ENCODE data around the gene DGCR2.

The DGCR2 gene

GRCh38 chr22:19131685-19132015 is 9.4 kb upstream of the DGCR2 start:
- TF ChIP-seq, protein P1, sequence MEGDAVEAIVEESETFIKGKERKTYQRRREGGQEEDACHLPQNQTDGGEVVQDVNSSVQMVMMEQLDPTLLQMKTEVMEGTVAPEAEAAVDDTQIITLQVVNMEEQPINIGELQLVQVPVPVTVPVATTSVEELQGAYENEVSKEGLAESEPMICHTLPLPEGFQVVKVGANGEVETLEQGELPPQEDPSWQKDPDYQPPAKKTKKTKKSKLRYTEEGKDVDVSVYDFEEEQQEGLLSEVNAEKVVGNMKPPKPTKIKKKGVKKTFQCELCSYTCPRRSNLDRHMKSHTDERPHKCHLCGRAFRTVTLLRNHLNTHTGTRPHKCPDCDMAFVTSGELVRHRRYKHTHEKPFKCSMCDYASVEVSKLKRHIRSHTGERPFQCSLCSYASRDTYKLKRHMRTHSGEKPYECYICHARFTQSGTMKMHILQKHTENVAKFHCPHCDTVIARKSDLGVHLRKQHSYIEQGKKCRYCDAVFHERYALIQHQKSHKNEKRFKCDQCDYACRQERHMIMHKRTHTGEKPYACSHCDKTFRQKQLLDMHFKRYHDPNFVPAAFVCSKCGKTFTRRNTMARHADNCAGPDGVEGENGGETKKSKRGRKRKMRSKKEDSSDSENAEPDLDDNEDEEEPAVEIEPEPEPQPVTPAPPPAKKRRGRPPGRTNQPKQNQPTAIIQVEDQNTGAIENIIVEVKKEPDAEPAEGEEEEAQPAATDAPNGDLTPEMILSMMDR (IDR thresholded peaks at IDR 0.05; ENCODE audit: low read depth, low read length), result no peak
- H3K4me3 ChIP-seq (replicated peaks in 1 of 2; ENCODE audit: low read depth in 2 of 2, low read length in 2 of 2), result no peak overlapping the region

GRCh38 chr22:19130959-19131684 is 8.9 kb upstream of the DGCR2 start, which contains the start of gene TSSK2:
TSSK2 (plus strand) TSS chr22:19131308; CDS start chr22:19131400, 92 bp downstream.
- no peak for DNase-seq (ENCODE audit: low read depth in 2 of 2)
- no peak within 1 kb of the TSS for H3K4me3 ChIP-seq (replicated peaks in 1 of 2; ENCODE audit: low read depth in 2 of 2, low read length in 2 of 2)
- TF ChIP-seq, protein P1 (IDR thresholded peaks at IDR 0.05; ENCODE audit: low read depth, low read length), result no peak

More at GRCh38 chr22:19131685-19132015, 9.4 kb upstream of the DGCR2 start:
- no peak for DNase-seq (ENCODE audit: low read depth in 2 of 2)

- no peak for DNase-seq (ENCODE audit: low read depth in 2 of 2)
- no peak overlapping the region for H3K4me3 ChIP-seq (replicated peaks in 1 of 2; ENCODE audit: low read depth in 2 of 2, low read length in 2 of 2)
- TF ChIP-seq, protein P1 (IDR thresholded peaks at IDR 0.05; ENCODE audit: low read depth, low read length), result no peak
Observed at GRCh38 chr22:19129871-19130270, 7.7 kb upstream of the DGCR2 start.

DNA sequence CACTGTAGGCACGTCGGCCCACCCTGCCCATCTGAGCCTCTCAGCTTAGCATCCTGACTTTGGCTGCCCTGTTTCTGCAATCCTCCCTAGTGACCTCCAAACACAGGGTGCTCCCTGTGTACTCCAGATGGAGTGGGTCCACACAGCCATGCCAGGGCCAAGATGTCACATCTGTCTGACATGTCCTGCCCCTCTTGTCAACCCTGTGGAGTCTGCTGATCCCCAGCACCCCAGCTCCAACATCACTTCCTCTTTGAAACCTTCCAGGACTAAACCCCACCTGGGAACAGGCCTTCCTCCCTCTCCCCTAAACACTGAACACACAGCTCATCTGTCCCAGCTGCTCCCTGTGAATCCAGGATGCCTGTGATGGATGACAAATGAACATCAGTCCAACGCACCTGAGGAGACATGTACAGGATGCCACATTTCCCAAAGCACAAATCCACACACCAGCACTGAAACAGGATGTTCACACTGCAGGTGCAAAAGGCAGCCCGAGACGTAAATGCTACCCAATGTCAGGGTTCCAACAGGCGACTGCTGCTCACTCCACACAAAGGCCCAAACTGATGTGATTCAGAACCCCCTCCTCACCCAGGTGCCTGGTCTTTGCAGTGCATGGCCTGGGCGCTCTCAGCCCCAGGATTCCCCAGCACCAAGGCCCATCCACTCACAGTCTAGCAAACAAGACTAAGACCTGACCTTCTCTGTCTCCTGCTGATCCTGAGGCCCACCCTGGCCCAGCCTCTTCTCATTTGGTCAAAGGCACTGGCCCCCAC is 6.9 kb upstream of the DGCR2 start:
- H3K4me3 ChIP-seq (replicated peaks in 1 of 2; ENCODE audit: low read depth in 2 of 2, low read length in 2 of 2), result no peak overlapping the region

DNA sequence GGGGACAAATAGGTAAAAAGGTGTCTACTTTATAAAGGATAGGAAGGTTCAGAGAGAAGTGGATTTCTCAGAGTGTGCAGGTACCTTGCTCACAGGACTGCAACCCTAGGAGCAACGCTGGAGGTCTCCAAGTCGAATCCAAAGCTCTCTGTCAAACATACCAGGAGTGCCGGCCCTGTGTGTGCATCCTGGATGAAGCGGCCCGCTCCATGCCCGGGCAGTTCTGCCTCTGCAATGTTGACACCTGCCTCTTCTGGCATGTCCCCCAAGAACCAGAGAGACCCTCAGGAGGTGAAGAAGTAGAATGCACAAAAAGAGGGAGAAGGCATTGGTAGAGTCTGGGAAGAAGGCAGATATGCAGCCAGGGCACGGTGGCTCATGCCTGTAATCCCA is 5.8 kb upstream of the DGCR2 start:
- H3K4me3 ChIP-seq (replicated peaks in 1 of 2; ENCODE audit: low read depth in 2 of 2, low read length in 2 of 2), result no peak overlapping the region
- TF ChIP-seq, protein P1 (IDR thresholded peaks at IDR 0.05; ENCODE audit: low read depth, low read length), result no peak

More for the DNA sequence above, 6.9 kb upstream of the DGCR2 start:
- no peak for DNase-seq (ENCODE audit: low read depth in 2 of 2)
- TF ChIP-seq, protein P1 (IDR thresholded peaks at IDR 0.05; ENCODE audit: low read depth, low read length), result no peak

DNA sequence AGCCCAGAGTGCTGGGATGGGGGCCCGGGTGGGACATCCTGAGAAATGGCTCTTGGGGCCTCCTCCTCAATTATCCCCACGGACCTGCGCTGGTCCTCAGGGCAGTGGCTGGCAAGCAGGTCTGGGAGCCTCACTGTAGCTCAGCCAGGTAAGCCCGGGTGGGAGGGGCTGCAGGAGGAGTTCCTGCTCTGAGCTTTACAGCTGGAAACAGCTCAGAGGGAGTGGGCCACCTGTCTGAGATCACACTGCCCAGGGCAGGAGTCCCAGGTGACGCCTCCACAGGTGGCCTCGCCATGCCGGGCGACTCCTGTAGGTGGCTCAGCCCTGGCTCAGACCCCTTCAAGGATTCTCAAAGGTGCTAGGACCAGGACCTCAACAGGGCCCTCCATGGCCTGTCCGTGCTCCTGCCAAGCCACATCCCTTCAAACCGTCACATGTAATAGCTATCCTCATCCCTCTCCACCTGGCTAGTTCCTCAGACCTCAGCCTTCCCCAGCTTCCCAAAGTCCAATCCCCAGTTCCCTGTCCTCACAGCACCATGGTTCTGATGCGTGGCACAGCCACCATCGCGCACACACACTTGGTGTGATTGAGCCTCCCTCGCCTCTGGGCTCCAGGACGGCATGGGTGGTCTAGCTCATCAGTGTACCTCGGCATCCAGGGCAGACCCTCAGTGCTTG is 5.3 kb upstream of the DGCR2 start:
- no peak for DNase-seq (ENCODE audit: low read depth in 2 of 2)
- TF ChIP-seq, protein P1 (IDR thresholded peaks at IDR 0.05; ENCODE audit: low read depth, low read length), result no peak
- H3K4me3 ChIP-seq (replicated peaks in 1 of 2; ENCODE audit: low read depth in 2 of 2, low read length in 2 of 2), result no peak overlapping the region

More for the DNA sequence above, 5.8 kb upstream of the DGCR2 start:
- no peak for DNase-seq (ENCODE audit: low read depth in 2 of 2)
